Mononuclear cell (primary cell): Measurements from ENCODE around the gene TP63. TPM values are rescaled to one million over a fixed set of nuclear protein-coding genes. Genes with fewer than 3 reads are reported as not detected.

Experiments used
- H3K27me3 ChIP-seq: 2 replicates; pipeline ENCODE4 v1.6.0; 2011; ENCODE audit warnings: low read length, control low read depth; ENCODE audit not compliant: insufficient read depth
- H3K4me1 ChIP-seq: 2 replicates; pipeline ENCODE4 v1.5.1; 2011; ENCODE audit warnings: mild to moderate bottlenecking, low read length, control low read depth; ENCODE audit not compliant: insufficient read depth
- H3K4me3 ChIP-seq: 2 replicates; pipeline ENCODE4 v1.5.1; 2011; ENCODE audit warnings: mild to moderate bottlenecking, low read length, moderate library complexity
- H3K9me3 ChIP-seq: 2 replicates; pipeline ENCODE4 v1.5.1; 2011; ENCODE audit warnings: low read depth, mild to moderate bottlenecking, control low read depth, low read length
- total RNA-seq: library from RNA; depleted of rRNA; stranded (reverse); fragments of >200 nt; gene quantifications from one replicate; pipeline ENCODE4 v1.2.3, GENCODE V29; 2012

The TP63 gene
- total RNA-seq, 1 donor = 0.21 TPM

DNA sequence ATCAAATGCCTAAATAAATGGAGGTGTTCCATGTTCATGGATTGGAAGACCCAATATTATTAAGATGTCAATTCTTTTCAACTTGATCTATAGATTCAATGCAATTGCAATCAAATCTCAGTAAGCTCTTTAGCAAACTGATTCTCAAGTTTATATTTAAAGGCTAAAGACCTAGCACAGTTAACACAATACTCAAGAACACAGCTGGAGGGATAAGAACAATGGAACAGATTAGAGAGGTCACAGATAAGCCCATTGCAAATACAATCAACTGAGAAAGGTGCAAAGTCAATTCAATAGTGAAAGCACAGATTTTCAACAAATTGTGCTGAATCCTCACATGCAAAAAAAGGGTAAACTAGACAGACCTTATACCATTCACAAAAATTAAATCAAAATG, 290.6 kb downstream of the TP63 start:
- Histone ChIP-seq H3K27me3 (no peaks in the 10 kb centered on the region), H3K4me1 (no peaks in the 10 kb centered on the region), H3K9me3 (no peaks in the 10 kb centered on the region), H3K4me3 (no peak overlapping the region)

DNA sequence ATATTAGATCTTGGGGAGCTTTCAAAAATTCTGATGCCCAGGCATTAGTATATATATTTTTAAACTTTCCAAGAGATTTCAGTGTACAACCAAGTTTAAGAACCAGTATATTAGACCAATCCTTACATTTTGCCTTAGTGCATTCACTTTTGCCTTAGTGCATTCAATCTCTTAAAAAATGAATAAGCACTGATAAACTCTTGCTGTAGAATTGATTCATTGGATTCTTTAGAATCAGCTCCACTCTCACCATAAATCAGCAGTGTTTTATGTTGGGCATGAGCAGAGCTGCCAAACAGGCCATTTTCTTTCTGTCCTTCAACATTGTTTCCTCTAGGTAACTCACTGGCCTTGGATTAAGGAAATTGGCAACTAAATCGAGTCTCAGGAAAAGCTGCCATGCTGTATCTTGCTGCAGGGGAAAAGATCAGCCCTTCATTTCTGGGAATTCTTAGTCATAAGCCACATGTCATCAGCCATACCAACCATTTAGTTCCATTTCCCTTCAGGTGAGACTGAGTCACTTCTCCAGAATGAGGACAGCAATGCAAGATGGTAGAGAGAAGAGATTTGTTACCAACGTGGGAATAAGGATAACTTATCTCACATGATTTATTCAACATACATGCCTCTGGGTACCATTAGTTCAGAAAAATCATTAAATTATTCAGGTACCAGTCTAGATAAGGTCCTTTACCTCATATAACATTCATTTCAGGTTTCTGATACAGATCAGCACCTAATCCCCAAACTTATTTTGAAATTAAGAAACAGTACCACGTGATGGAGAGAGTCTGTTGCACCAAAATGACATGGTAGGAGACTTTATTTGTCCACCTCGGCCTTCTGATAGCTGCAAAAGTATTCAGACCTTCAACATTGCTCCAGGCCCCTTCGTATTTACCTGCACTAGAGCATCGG, 297.0 kb downstream of the TP63 start:
- Histone ChIP-seq H3K27me3 (no peaks in the 10 kb centered on the region), H3K4me3 (no peak overlapping the region), H3K4me1 (no peaks in the 10 kb centered on the region), H3K9me3 (no peaks in the 10 kb centered on the region)

DNA sequence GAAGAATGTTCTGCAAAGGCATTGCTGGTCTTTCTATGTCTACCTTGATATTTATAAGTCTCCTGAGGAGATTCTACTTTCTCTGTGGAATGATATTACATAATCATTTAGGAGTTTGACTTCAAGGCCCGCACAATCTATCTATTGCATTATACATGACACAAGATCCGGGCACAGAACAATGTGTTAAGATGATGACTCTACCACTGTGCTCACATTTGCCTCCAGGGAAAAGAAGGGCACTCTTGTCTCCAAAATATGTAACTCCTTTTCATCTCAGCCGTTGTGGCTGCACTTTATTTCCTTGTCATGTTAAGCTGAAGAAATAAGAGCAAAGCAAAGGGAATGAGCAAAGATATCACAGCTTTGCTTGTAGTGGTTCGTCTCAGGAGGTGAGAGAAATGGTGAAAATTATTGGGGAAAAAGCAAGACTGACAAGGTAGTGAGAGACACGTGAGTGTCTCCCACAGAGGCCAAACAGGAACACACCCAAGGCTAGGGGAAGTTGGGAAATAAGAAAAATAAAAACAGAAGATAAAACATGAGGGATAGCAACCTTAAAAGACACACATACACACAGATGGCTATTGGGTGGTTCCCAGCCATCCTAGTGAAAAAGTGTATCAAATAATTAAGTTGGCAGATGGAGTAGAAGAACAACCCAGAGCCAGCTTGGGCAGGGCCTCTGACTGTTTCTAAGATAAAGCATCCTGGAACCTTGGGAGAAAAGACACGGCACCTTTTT, 305.2 kb downstream of the TP63 start:
- Histone ChIP-seq H3K4me3 (no peak overlapping the region), H3K4me1 (no peaks in the 10 kb centered on the region), H3K9me3 (no peaks in the 10 kb centered on the region), H3K27me3 (no peaks in the 10 kb centered on the region)

DNA sequence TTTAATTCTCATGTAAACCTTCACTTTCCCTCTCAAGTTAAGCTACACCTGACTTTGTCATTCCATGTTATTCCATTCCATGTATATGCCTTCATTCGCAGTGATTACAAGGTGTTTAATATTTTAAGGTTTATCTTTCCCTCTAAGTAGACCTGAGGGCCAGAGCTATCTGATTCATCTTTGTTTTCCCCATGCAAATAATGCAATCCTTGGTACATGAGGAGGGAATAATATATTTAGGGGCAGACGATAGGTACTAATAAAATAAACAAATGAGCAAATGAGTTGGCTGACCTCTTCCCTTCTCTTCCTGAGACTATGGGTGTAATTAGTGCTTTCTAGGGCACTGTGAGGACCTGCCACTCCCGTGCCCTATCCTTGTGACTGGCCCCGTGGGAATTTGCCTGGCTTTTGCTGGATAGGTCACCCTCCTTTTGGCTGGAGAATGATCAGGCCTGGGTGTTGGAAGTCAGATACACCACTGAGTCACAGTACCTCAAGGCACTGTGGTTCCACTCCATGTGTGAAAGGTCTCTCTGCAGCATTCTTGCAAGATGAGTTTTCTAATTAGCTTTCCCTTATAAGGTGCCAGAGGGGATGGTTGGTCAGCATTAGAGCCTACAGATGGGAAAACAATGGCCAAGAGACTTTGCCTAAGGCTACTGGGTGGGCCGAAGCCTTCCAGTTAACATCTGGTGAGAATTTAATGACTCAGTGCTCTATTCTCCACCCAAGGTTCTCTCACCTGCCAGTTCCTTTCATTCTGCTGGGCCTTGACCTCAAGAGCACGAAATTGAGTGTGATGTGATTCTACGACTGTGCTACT, 306.3 kb downstream of the TP63 start:
- H3K27me3 ChIP-seq = no peaks in the 10 kb centered on the region

DNA sequence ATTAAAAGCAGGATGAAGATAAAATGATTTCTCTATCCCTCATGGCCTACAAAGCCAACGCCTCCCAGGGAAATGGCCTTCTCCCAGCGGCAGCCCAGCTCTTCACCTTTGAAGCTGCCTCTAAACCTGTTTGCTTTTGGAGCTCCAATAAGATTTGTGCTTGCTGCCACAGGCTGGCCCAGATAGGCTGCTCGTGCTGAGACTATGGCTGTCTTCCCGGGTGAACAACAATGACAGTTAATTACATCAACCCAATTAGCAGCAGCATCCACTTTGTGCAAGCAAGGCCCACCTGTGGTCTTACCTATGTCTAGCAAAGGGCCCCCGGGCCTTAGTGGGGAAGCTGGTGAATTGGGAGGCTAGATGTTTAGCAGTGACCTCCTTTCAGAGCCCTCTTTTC, 309.9 kb downstream of the TP63 start:
- H3K27me3 ChIP-seq = no peaks in the 10 kb centered on the region
- H3K4me1 ChIP-seq = no peaks in the 10 kb centered on the region
- H3K4me3 ChIP-seq = no peak overlapping the region
- H3K9me3 ChIP-seq = no peaks in the 10 kb centered on the region

More for the DNA sequence above, 306.3 kb downstream of the TP63 start:
- no peaks in the 10 kb centered on the region for H3K9me3 ChIP-seq
- no peak overlapping the region for H3K4me3 ChIP-seq
- no peaks in the 10 kb centered on the region for H3K4me1 ChIP-seq

DNA sequence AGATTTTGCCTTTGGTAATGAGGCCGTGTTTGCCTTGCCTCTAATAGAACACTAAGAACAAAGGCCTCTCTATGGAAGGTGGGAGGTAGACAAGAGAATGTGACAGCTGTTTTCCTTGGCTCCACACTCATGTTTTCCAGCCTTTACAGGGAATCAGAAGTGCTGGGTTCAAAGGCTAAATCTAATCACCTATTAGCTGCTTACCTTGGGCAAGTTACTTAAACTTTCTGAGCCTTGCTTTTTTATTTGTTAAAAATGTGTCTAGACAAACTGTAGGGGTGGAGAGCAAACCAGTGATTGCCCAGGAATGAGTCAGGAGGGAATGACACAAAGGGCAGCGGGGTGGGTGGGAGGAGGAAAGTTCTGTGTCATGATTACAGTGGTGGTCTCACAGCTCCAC, 310.5 kb downstream of the TP63 start:
- Histone ChIP-seq H3K4me3 (no peak overlapping the region), H3K9me3 (no peaks in the 10 kb centered on the region), H3K4me1 (no peaks in the 10 kb centered on the region), H3K27me3 (no peaks in the 10 kb centered on the region)

DNA sequence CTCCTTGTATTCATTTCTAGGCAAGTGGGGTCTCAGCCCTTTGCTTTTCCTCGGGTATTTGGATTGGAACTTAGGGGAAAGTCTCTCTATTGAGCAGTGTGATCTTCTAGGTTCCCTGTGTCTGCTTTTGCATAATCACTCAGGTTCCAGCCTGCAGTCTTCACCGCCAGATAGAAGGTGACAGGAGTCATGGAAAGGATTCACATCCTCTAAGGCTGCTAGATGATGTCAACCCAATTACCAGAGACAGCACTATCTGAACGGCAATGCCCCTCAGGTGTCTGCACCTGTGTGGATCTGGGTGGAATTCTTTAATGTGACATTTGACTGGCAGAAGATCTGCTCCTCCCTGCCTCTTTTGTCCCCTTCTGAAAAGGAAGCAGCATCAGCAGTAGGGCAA, 311.8 kb downstream of the TP63 start:
- Histone ChIP-seq H3K9me3 (no peaks in the 10 kb centered on the region), H3K27me3 (no peaks in the 10 kb centered on the region), H3K4me1 (no peaks in the 10 kb centered on the region), H3K4me3 (no peak overlapping the region)

DNA sequence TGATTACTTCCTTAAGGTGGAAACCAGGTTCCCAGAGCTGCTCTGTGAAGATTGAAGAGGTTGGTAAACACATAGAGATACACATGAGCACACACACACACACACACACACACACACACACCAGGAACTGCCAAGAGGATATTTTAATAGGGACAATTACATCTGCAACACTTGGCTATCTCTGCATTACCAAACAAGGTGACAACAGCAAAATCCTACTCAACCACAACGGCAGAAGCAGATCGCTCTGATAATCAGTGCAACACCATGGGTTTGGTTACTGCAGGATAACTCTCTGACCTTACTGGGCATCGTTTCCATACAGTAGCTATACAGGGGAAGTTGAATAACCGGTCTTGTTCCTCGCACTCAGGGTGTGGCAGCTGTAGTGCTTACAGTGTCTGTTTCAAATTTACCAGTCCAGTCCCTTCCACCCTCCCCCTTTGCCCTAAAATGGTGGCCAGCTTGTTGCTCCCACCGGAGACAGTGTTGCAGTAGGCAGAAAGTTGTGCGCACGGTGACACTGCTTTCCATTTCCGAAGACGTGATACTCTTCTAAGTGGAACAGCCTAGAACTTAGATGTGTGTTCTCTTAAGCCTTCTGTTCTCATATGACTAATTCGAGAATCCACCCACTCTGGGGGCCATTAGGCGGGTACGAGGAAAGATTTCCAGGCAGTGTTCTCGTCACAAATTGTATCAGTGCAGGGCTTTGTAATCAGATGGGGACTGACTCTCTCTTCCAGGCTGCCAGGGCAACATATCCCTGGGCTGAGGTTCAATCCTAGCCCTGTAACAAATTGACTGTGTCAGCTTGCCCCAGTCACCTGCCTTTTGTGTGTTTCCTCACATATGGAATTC, 313.3 kb downstream of the TP63 start:
- Histone ChIP-seq H3K9me3 (no peaks in the 10 kb centered on the region), H3K27me3 (no peaks in the 10 kb centered on the region), H3K4me1 (no peaks in the 10 kb centered on the region), H3K4me3 (no peak overlapping the region)

DNA sequence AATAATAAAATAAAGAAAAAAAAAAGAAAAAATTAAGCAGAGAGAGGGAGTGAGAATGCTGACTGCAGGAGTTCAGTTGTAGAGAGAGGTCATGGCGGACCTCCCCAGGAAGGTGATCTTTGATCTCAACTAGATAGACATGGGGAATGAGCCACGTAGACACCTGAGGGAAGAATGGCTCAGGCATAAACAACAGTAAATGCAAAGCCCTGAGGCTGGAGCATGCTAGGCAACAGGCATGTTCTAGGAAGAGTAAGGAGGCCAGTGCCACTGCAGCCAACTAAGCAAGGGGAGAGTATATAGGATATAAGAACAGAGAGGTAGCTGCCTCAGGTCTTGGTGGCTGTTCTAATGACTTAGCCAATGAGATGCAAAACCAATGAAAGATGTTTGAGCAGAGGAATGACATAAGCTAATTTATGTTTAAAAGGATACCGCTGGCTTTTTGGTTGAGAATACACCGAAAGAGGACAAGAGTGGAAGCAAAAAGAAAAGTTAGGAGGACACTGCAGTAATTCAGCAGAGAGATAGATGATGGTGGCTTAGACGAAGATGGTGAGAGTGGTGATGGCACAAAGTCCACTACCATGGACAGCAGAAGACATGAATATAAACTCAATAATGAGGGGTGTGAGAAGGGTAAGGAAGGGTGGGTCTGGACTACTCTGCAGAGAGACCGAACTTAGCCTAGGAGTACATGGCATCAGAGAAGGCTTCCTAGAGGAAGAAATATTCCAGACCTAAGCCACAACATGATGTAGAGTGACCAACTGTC, 314.9 kb downstream of the TP63 start:
- H3K4me1 ChIP-seq = no peaks in the 10 kb centered on the region
- no peaks in the 10 kb centered on the region for H3K27me3 ChIP-seq
- no peaks in the 10 kb centered on the region for H3K9me3 ChIP-seq
- no peak overlapping the region for H3K4me3 ChIP-seq
